ENCODE data around the gene URB2. TPM values are rescaled to one million over a fixed set of nuclear protein-coding genes. Genes with fewer than 3 reads are reported as not detected.

The URB2 gene
- 13.5 TPM for total RNA-seq

DNA sequence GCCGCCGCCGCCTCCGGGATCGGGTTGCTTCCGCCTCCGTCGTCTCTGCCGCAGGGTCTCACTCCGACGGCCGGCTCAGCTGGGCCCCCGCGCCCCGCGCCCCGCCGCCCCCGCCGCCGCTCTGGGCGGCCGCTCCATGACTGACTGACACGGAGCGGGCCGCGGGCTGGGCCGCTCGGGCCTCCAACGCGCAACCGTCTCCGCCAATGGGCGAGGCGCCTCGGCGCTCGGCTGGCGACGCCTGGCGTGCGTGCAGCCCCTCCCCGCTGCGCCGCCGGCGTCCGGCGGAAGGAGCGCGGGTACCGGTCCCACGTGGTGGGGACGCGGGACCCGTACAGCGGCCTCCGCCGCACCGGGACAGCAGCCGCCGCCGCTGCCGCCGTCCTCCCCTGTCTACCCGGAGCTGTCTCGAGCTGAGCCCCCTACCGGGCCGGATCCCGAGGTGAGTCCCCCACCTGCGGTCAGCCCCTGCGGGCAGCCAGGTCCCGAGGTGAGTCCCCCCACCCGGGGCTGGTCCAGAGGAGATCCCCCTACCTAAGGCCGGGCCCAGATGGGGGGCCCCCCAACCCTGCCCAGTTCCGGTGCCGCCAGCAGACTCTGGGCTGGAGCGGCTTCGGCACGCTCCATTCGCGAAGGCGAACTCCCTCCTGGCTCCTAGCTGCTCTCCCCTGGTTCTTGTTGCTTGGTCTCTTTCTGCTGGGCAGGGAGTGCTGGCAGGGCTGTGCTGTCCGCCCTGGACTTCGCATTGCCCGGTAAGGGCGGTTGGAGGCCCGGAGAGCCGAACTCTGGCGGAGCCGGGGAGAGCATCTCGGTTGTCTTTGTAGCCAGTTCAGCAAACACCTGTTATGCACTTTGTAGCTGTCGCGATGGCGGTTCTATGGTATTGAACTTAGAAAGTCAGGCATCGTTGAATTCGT, at the start of gene URB2, which contains the start of gene TAF5L:
Gene URB2 (plus strand): TSS at position 333 of the 917 bp plus-strand sequence. CDS start 1,387 bp downstream, outside the sequence.
Gene TAF5L (minus strand): TSS at position 208 of the 917 bp plus-strand sequence. CDS start 11,640 bp downstream, outside the sequence.

Other genes with a start within 250 kb of the URB2 start
- 82.8 TPM for gene ACTA1, start 192.2 kb upstream of the URB2 start, total RNA-seq
- 59.9 TPM for gene NUP133, start 117.9 kb upstream of the URB2 start, total RNA-seq
- 22.5 TPM for gene ABCB10, start 67.5 kb upstream of the URB2 start, total RNA-seq
- 13.8 TPM for gene TAF5L, start 125 bp upstream of the URB2 start, total RNA-seq